Choroid plexus epithelial cell (primary cell): ENCODE measurements around the gene DGUOK.

Experiments used
- DNase-seq: peaks from one replicate; pipeline ENCODE4 v3.0.0-alpha.2; 2010; ENCODE audit warnings: low read depth
- H3K4me3 ChIP-seq: 2 replicates; pipeline ENCODE4 v1.5.1; 2011; ENCODE audit warnings: low read depth, mild to moderate bottlenecking, control low read depth, low read length, moderate library complexity
- TF ChIP-seq, protein P1 (sequence below): conservative IDR thresholded peaks from 2 replicates; pipeline ENCODE4 v1.5.1; 2011; ENCODE audit warnings: low read depth, mild to moderate bottlenecking, control low read depth, inconsistent platforms, low read length, moderate library complexity

DGUOK gene

GRCh38 chr2:73889206-73889605, 37.5 kb upstream of the DGUOK start:
- H3K4me3 ChIP-seq: no peak overlapping the region
- TF ChIP-seq, protein P1, sequence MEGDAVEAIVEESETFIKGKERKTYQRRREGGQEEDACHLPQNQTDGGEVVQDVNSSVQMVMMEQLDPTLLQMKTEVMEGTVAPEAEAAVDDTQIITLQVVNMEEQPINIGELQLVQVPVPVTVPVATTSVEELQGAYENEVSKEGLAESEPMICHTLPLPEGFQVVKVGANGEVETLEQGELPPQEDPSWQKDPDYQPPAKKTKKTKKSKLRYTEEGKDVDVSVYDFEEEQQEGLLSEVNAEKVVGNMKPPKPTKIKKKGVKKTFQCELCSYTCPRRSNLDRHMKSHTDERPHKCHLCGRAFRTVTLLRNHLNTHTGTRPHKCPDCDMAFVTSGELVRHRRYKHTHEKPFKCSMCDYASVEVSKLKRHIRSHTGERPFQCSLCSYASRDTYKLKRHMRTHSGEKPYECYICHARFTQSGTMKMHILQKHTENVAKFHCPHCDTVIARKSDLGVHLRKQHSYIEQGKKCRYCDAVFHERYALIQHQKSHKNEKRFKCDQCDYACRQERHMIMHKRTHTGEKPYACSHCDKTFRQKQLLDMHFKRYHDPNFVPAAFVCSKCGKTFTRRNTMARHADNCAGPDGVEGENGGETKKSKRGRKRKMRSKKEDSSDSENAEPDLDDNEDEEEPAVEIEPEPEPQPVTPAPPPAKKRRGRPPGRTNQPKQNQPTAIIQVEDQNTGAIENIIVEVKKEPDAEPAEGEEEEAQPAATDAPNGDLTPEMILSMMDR: no peak
- no peak for DNase-seq

DNA sequence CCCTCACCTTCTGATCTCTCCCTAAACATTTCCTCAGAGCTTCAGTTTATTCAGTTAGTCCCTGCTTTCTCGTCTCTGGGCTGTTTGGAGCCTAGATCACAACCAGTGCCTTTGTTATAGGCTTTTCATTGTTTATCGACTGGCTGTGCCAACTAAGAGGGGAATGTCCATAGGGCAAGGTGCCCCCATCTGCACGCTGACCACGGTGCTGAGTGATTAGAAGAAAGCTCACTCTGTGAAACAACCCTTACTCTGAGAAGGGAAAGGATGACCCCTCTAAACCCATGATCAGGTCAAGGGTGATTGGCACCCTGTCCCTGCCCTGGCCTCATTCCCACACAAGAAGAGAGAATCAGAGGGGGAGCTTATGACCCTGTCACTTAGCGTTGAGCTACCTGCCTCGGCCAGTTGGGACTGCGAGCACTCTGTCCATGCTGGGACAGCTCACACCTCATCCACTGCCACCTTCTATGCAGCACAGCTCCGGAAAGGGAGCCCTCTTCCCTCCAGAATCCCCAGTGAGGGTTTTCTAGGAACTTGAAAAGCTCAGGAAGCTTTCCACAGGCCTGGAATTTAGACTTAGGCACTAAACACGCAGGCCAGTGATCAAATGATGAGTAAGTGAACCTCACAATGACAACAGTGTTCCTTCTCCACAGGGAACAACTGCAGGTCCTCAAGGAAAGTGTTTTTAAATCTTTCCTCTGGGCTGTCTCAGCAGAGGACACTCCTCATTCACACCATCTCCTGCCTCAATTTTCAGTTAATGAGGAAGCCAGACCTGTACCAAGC, 36.2 kb upstream of the DGUOK start:
- no peak for DNase-seq
- TF ChIP-seq, protein P1: no peak
- H3K4me3 ChIP-seq: no peak overlapping the region

DNA sequence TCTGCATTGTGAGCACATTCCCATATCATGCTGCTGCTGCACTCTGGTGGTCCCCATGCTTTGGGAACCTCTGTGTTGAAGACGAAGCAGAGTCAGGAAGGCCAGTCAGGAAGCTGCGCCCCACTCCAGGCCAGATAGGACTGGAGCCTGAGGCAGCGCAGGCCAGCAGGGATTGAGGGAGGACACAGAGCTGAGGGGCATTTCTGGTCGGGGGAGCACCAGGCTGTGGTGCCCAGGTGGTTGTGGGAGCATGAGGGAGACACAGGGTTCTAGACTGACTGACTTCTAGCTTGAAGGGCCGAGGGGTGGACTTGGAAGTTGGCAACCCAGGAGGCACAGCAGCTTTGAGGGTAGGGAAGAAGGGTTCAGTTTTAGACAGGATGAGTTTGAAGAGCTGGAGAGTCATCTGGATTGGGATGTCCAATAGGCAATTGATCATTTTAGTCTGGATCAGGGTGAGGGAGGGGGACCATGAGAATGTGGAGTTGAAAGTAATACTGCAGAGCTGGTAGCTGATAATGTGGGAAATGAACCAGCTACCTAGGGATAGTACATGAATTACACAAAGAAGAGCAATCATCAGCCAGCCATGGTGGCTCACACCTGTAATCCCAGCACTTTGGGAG, 35.3 kb upstream of the DGUOK start:
- no peak for DNase-seq
- no peak overlapping the region for H3K4me3 ChIP-seq
- TF ChIP-seq, protein P1: no peak

- peak; percentile 60 for DNase-seq
- no peak within 1 kb of the TSS for H3K4me3 ChIP-seq
- TF ChIP-seq, protein P1: no peak
Observed at GRCh38 chr2:73892631-73893329, 33.9 kb upstream of the DGUOK start, which contains the start of gene ACTG2. ACTG2 (plus strand) TSS chr2:73893008; CDS start chr2:73901312, 8,304 bp downstream.

- DNase-seq: no peak
- TF ChIP-seq, protein P1: no peak
- no peak overlapping the region for H3K4me3 ChIP-seq
Observed at GRCh38 chr2:73893764-73894474, 32.8 kb upstream of the DGUOK start.

- DNase-seq: no peak
- H3K4me3 ChIP-seq: no peak overlapping the region
- TF ChIP-seq, protein P1: no peak
Observed at GRCh38 chr2:73894475-73894850, 32.2 kb upstream of the DGUOK start.
